ENCODE results near the gene GTSF1L.

Gene GTSF1L

DNA sequence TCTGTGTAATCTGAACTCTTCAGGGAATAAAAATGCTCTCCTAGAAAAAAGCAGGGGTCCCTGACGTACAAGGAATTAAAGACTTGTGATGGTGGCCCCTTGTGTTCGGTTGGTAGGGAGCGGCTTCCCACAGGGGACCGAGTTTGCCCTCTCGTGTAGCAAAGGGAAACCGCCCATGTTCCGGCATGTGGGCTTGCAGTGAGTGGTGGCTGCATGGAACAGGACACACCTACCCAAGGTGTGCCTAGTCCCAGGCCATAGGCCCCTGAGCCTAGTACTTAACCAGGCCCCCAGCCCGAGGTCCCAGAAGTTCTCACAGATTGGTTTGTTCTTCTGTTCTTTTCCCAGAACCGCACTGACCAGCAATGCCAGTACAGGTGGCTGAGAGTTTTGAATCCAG, 44.4 kb downstream of the GTSF1L start:
- ATAC-seq = no peak
- TF ChIP-seq GLIS3 (CRISPR knock-in tag; IDR thresholded peaks at IDR 0.05) (no peak), CSDC2 (CRISPR knock-in tag; IDR thresholded peaks at IDR 0.05) (no peak), ZNF565 (CRISPR knock-in tag; conservative IDR thresholded peaks at IDR 0.05; ENCODE audit: low read depth) (no peak), OSR1 (CRISPR knock-in tag; IDR thresholded peaks at IDR 0.05) (no peak)
- TF ChIP-seq, protein P1, sequence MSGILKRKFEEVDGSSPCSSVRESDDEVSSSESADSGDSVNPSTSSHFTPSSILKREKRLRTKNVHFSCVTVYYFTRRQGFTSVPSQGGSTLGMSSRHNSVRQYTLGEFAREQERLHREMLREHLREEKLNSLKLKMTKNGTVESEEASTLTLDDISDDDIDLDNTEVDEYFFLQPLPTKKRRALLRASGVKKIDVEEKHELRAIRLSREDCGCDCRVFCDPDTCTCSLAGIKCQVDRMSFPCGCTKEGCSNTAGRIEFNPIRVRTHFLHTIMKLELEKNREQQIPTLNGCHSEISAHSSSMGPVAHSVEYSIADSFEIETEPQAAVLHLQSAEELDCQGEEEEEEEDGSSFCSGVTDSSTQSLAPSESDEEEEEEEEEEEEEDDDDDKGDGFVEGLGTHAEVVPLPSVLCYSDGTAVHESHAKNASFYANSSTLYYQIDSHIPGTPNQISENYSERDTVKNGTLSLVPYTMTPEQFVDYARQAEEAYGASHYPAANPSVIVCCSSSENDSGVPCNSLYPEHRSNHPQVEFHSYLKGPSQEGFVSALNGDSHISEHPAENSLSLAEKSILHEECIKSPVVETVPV (CRISPR knock-in tag; IDR thresholded peaks at IDR 0.05) = no peak

DNA sequence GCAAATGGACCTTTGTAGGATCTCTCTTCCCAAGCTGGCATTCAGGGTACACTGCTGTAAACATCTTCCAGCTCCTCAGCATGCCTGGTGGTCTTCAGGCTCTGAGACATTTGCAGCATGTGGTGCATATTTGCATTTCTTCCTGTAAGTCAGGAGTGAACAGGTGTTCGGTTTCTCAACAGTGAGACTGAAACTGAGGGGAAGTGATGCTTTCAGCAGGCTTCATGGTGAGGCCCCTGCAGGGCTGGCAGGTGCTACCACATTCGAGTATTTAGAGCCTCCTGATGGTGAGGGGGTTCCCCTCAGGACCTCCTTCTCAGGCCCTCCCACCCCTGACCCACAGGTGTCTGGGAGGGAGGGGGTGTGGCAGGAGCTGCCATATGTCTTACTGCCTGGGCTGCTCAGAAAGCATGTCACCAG, 44.8 kb downstream of the GTSF1L start:
- ATAC-seq = no peak

DNA sequence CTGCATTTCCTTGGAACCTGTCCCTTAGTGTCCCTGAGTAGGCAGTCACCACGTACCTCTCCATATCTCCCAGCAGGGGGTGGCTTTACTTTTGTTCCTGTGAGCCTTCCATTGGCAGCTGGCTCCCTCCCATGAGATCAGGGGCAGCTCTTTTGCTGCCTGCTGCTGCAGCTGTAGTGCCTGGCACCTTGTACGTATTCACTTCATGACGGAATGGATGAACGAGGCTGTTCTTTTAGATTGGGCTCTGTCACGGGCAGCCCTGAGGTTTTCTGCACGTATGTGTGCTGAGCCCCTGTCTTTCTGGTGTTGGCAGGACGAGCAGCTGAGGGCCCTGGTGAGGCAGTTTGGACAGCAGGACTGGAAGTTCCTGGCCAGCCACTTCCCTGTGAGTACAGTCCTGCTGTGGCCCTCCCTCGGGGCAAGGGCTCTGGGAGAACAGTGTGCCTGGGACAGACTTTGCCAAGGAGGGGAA, 45.3 kb downstream of the GTSF1L start:
- ATAC-seq = peak; percentile 51; the same call in 2 of the 3 replicates
- TF ChIP-seq, protein P2, sequence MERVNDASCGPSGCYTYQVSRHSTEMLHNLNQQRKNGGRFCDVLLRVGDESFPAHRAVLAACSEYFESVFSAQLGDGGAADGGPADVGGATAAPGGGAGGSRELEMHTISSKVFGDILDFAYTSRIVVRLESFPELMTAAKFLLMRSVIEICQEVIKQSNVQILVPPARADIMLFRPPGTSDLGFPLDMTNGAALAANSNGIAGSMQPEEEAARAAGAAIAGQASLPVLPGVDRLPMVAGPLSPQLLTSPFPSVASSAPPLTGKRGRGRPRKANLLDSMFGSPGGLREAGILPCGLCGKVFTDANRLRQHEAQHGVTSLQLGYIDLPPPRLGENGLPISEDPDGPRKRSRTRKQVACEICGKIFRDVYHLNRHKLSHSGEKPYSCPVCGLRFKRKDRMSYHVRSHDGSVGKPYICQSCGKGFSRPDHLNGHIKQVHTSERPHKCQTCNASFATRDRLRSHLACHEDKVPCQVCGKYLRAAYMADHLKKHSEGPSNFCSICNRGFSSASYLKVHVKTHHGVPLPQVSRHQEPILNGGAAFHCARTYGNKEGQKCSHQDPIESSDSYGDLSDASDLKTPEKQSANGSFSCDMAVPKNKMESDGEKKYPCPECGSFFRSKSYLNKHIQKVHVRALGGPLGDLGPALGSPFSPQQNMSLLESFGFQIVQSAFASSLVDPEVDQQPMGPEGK (CRISPR knock-in tag; IDR thresholded peaks at IDR 0.05; ENCODE audit: borderline replicate concordance) = no peak
- TF ChIP-seq, protein P3, sequence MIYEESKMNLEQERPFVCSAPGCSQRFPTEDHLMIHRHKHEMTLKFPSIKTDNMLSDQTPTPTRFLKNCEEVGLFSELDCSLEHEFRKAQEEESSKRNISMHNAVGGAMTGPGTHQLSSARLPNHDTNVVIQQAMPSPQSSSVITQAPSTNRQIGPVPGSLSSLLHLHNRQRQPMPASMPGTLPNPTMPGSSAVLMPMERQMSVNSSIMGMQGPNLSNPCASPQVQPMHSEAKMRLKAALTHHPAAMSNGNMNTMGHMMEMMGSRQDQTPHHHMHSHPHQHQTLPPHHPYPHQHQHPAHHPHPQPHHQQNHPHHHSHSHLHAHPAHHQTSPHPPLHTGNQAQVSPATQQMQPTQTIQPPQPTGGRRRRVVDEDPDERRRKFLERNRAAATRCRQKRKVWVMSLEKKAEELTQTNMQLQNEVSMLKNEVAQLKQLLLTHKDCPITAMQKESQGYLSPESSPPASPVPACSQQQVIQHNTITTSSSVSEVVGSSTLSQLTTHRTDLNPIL (CRISPR knock-in tag; IDR thresholded peaks at IDR 0.05; ENCODE audit: low read depth) = no peak
- TF ChIP-seq ISL1 (CRISPR knock-in tag; IDR thresholded peaks at IDR 0.05) (no peak), GLIS3 (CRISPR knock-in tag; IDR thresholded peaks at IDR 0.05) (no peak), ZFP30 (CRISPR knock-in tag; IDR thresholded peaks at IDR 0.05) (no peak), ARNTL (CRISPR knock-in tag; IDR thresholded peaks at IDR 0.05; ENCODE audit: borderline replicate concordance, low read depth) (no peak), TCF4 (CRISPR knock-in tag; IDR thresholded peaks at IDR 0.05; ENCODE audit: borderline replicate concordance) (no peak), OSR1 (CRISPR knock-in tag; IDR thresholded peaks at IDR 0.05) (no peak), ZNF8 (CRISPR knock-in tag; IDR thresholded peaks at IDR 0.05) (no peak), CSDC2 (CRISPR knock-in tag; IDR thresholded peaks at IDR 0.05) (no peak), ZNF565 (CRISPR knock-in tag; conservative IDR thresholded peaks at IDR 0.05; ENCODE audit: low read depth) (no peak), ZC3H10 (CRISPR knock-in tag; IDR thresholded peaks at IDR 0.05) (no peak)
- TF ChIP-seq, protein P4, sequence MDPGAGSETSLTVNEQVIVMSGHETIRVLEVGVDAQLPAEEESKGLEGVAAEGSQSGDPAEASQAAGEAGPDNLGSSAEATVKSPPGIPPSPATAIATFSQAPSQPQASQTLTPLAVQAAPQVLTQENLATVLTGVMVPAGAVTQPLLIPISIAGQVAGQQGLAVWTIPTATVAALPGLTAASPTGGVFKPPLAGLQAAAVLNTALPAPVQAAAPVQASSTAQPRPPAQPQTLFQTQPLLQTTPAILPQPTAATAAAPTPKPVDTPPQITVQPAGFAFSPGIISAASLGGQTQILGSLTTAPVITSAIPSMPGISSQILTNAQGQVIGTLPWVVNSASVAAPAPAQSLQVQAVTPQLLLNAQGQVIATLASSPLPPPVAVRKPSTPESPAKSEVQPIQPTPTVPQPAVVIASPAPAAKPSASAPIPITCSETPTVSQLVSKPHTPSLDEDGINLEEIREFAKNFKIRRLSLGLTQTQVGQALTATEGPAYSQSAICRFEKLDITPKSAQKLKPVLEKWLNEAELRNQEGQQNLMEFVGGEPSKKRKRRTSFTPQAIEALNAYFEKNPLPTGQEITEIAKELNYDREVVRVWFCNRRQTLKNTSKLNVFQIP (CRISPR knock-in tag; IDR thresholded peaks at IDR 0.05; ENCODE audit: borderline replicate concordance, low read depth) = no peak
- TF ChIP-seq, protein P5, sequence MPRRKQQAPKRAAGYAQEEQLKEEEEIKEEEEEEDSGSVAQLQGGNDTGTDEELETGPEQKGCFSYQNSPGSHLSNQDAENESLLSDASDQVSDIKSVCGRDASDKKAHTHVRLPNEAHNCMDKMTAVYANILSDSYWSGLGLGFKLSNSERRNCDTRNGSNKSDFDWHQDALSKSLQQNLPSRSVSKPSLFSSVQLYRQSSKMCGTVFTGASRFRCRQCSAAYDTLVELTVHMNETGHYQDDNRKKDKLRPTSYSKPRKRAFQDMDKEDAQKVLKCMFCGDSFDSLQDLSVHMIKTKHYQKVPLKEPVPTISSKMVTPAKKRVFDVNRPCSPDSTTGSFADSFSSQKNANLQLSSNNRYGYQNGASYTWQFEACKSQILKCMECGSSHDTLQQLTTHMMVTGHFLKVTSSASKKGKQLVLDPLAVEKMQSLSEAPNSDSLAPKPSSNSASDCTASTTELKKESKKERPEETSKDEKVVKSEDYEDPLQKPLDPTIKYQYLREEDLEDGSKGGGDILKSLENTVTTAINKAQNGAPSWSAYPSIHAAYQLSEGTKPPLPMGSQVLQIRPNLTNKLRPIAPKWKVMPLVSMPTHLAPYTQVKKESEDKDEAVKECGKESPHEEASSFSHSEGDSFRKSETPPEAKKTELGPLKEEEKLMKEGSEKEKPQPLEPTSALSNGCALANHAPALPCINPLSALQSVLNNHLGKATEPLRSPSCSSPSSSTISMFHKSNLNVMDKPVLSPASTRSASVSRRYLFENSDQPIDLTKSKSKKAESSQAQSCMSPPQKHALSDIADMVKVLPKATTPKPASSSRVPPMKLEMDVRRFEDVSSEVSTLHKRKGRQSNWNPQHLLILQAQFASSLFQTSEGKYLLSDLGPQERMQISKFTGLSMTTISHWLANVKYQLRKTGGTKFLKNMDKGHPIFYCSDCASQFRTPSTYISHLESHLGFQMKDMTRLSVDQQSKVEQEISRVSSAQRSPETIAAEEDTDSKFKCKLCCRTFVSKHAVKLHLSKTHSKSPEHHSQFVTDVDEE (CRISPR knock-in tag; IDR thresholded peaks at IDR 0.05) = no peak

More for the DNA sequence above, 44.8 kb downstream of the GTSF1L start:
- TF ChIP-seq ZC3H10 (CRISPR knock-in tag; IDR thresholded peaks at IDR 0.05) (no peak), GLIS3 (CRISPR knock-in tag; IDR thresholded peaks at IDR 0.05) (no peak)

DNA sequence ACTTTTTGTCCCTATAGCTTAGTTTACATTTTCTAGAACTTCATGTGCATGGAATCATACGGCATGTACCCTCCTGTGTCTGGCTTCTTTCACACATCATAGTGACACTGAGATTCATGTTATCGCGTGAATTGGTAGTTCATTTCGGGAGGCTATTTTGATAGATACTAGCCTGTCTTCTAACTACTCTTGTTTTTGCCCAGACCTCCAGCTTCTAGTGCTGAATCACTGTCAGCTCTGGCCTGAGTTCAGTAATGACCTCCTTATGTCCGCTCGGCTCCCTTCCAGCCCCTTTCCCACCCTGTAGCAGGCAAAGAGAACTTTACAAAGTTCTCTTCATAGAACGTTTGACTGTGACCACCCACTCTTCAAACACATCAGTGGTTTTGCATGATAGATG, 45.8 kb downstream of the GTSF1L start:
- ATAC-seq = no peak
- TF ChIP-seq ZNF8 (CRISPR knock-in tag; IDR thresholded peaks at IDR 0.05) (no peak), TCF4 (CRISPR knock-in tag; IDR thresholded peaks at IDR 0.05; ENCODE audit: borderline replicate concordance) (no peak), RARB (CRISPR knock-in tag; IDR thresholded peaks at IDR 0.05) (no peak), CSDC2 (CRISPR knock-in tag; IDR thresholded peaks at IDR 0.05) (no peak), PPARA (CRISPR knock-in tag; IDR thresholded peaks at IDR 0.05; ENCODE audit: borderline replicate concordance) (no peak), ZC3H10 (CRISPR knock-in tag; IDR thresholded peaks at IDR 0.05) (no peak), GLIS3 (CRISPR knock-in tag; IDR thresholded peaks at IDR 0.05) (no peak), ZFP30 (CRISPR knock-in tag; IDR thresholded peaks at IDR 0.05) (no peak), BACH2 (CRISPR knock-in tag; IDR thresholded peaks at IDR 0.05; ENCODE audit: borderline replicate concordance) (no peak)
- TF ChIP-seq, protein P2 (CRISPR knock-in tag; IDR thresholded peaks at IDR 0.05; ENCODE audit: borderline replicate concordance) = no peak
- TF ChIP-seq, protein P3 (CRISPR knock-in tag; IDR thresholded peaks at IDR 0.05; ENCODE audit: low read depth) = no peak
- TF ChIP-seq, protein P5 (CRISPR knock-in tag; IDR thresholded peaks at IDR 0.05) = no peak
